Astrocyte (in vitro differentiated cells and primary cell): Measurements from ENCODE around the gene FAM200A.

Source experiments
- CTCF ChIP-seq: IDR thresholded peaks from 2 replicates; pipeline ENCODE4 v1.5.1; 2011; ENCODE audit warnings: low read depth, mild to moderate bottlenecking, inconsistent platforms, low read length, moderate library complexity; ENCODE audit not compliant: insufficient read depth
- EZH2 ChIP-seq: IDR thresholded peaks from 2 replicates; pipeline ENCODE4 v1.6.1; 2012; ENCODE audit warnings: mild to moderate bottlenecking, low read length, inconsistent platforms; ENCODE audit not compliant: insufficient read depth

- TF ChIP-seq CTCF (no peak), EZH2 (no peak)
Measured at GRCh38 chr7:99497766-99498545, 54.0 kb downstream of the FAM200A start.
